DOHH2 (cell line): ENCODE data around the gene SLC6A8.

Experiments
- EZH2phosphoT487 ChIP-seq: fragments of 200-600 bp; sonication (generic); IDR thresholded peaks from 2 replicates; pipeline ENCODE4 v1.6.1; 2017; ENCODE audit warnings: borderline replicate concordance, mild to moderate bottlenecking, antibody characterized with exemption, low read length, moderate library complexity, mixed read lengths
- TF ChIP-seq, protein P1 (sequence below): fragments of 200-600 bp; sonication (generic); IDR thresholded peaks from one replicate; pipeline ENCODE4 v1.5.1; 2014; ENCODE audit warnings: antibody characterized with exemption, mild to moderate bottlenecking, low read depth, low read length; ENCODE audit not compliant: poor library complexity, severe bottlenecking

DNA sequence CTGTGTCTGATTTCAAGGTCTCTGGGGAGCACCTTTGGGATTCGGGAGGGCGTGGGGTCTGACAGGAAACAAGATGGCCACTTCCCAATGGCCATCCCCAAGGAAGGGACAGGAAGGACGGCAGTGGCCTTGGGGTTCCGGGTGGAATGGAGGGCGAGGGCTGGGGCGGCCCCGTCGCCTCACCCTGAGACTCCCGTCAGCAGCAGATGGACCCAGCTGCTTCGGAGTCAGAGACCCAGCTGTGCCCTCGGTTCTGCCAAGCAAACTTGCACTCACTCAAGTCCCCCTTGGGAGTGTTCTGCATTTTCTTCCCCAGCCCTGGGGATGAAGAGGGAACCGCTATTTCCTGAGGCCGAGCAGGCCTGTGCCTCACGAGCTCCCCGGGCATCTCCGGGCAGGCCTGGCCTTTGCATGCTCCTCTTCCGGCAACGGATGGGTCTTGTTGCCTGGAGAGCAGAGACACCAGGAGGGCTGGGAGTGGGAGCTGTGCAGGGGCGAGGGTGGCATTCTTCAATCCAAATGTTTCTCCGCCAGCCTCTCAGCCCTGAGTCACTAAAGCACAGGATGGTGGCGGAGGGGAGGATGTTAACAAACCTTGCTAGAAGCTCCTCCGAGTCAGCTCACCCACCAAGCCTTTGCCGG, 47.6 kb upstream of the SLC6A8 start:
- TF ChIP-seq EZH2phosphoT487, result no peak
- TF ChIP-seq, protein P1, sequence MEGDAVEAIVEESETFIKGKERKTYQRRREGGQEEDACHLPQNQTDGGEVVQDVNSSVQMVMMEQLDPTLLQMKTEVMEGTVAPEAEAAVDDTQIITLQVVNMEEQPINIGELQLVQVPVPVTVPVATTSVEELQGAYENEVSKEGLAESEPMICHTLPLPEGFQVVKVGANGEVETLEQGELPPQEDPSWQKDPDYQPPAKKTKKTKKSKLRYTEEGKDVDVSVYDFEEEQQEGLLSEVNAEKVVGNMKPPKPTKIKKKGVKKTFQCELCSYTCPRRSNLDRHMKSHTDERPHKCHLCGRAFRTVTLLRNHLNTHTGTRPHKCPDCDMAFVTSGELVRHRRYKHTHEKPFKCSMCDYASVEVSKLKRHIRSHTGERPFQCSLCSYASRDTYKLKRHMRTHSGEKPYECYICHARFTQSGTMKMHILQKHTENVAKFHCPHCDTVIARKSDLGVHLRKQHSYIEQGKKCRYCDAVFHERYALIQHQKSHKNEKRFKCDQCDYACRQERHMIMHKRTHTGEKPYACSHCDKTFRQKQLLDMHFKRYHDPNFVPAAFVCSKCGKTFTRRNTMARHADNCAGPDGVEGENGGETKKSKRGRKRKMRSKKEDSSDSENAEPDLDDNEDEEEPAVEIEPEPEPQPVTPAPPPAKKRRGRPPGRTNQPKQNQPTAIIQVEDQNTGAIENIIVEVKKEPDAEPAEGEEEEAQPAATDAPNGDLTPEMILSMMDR, result no peak
